Measurements from ENCODE around the gene ZFP36L1.

Gene ZFP36L1

GRCh38 chr14:68738559-68738958, 54.3 kb downstream of the ZFP36L1 start:
- DNase-seq (ENCODE audit: low read depth) = no peak
